ENCODE data around the gene IMPDH1.

DNA sequence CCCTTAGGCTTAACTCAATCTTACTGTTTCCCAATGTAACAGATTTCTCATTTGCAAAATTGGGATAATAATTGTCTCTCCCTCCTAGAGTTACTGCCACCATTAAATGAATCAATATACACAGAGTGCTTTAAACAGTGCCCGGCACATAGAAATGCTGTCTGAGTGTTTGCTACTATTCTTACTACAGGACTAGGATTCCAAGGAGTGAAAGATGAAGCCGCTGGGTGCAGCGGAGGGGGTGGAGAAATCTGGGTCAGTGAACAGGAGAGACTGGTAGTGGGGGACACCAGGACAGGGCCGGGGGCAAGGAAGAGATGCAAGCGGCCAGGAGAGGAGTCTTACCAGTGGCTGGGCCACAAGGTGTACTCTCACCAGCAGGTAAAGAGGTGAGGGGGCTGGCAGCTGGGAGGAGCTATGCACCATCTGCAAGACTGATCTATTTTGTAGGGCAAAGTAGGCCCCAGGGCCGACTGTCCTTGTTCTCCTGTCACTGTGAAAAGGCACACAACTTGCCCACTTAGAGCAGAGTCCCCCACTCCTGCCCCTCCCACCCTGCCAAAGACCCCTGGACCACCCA, 29.8 kb downstream of the IMPDH1 start:
- TF ChIP-seq, protein P1, sequence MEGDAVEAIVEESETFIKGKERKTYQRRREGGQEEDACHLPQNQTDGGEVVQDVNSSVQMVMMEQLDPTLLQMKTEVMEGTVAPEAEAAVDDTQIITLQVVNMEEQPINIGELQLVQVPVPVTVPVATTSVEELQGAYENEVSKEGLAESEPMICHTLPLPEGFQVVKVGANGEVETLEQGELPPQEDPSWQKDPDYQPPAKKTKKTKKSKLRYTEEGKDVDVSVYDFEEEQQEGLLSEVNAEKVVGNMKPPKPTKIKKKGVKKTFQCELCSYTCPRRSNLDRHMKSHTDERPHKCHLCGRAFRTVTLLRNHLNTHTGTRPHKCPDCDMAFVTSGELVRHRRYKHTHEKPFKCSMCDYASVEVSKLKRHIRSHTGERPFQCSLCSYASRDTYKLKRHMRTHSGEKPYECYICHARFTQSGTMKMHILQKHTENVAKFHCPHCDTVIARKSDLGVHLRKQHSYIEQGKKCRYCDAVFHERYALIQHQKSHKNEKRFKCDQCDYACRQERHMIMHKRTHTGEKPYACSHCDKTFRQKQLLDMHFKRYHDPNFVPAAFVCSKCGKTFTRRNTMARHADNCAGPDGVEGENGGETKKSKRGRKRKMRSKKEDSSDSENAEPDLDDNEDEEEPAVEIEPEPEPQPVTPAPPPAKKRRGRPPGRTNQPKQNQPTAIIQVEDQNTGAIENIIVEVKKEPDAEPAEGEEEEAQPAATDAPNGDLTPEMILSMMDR (IDR thresholded peaks at IDR 0.05), result no peak
- no peak for TF ChIP-seq POLR2A (IDR thresholded peaks at IDR 0.05)

All from testis (tissue), 2 donors.